ENCODE measurements around the gene ANGPTL2.

Gene ANGPTL2

DNA sequence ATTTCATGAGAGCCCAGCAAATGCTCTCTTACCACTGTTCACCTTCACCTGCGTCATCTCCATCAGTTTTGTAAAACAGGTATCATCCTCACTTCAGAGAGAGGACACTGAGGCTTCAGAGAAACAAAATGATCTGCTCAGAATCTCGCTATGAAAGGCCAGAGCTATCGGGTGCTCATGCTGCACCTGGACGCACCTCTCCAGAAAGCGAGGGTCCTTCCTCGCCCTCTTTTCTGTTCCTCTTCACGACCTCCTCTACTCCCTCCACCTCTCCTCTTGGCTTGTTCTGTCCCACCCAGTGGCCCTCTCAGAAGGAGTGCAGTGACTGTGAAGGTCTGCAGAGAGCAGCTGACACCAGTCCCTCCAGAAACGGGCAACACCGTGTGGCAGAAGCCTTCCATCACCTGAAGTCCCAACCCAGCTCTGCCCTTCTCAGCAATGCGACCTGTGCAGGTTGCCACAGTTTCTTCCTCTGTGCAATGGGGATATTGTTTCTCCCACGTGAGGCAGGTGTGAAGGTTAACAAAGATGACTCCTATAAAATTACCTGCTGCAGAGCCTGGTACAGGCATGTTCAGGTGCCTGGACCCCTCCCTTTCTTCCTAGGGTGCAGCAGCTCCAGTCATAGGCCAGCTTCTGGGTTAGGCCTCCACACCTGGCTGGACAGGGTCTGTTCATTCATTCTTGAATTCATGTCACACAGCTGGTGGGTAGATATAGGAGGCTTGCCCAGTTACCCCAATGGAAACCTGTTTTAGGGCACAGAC is 45.3 kb upstream of the ANGPTL2 start:
- ChIA-PET POLR2A (no interaction called here), CTCF (no interaction called here)
- DNase-seq (ENCODE audit: low read depth, low spot score), result no peak
- TF ChIP-seq, protein P1, sequence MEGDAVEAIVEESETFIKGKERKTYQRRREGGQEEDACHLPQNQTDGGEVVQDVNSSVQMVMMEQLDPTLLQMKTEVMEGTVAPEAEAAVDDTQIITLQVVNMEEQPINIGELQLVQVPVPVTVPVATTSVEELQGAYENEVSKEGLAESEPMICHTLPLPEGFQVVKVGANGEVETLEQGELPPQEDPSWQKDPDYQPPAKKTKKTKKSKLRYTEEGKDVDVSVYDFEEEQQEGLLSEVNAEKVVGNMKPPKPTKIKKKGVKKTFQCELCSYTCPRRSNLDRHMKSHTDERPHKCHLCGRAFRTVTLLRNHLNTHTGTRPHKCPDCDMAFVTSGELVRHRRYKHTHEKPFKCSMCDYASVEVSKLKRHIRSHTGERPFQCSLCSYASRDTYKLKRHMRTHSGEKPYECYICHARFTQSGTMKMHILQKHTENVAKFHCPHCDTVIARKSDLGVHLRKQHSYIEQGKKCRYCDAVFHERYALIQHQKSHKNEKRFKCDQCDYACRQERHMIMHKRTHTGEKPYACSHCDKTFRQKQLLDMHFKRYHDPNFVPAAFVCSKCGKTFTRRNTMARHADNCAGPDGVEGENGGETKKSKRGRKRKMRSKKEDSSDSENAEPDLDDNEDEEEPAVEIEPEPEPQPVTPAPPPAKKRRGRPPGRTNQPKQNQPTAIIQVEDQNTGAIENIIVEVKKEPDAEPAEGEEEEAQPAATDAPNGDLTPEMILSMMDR (IDR thresholded peaks at IDR 0.05; ENCODE audit: insufficient read depth, low read length, missing control alignments), result no peak
- no peak overlapping the region for H3K4me3 ChIP-seq (ENCODE audit: low read depth, low read length)

DNA sequence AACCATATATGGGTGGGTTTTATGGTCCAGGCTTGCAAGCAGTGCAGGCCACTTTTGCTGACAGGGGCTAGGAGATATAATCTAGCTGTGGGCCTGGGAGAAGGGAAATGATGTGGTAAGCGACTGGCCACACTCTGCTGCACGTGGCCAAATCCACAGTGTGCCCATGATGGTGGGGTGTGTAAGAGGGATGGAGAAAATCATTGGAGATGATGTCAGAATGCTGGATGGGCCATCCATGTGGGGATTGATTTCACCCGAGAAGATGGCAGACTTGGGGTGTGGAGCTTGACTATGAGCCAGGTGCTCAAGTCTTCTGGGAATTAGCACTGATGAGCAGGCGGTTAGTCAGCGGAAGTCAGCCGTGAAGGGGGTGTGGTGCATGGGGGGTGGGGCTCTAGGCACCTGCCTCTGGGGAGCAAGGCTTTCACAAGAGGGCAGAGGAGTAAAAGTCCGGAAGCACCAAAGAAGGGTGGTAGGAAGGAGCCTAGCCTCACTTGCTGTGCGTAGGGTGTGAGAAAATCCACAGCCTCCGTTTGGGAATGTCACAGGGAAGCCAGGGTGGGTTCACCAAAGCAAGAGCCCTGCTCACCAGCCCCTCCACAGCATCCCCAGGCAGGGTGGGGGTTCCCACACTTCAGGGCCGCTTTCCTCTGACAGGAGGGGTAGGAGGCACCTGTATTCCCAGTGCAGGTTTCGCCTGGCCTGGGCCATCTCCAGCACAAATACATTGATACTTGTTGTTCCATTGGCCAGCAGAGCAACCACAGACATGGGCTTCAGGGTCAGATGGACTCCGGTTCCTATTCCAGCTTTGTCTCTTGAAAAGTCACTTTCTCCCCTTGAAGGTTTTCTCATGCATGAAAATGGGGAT is 44.5 kb upstream of the ANGPTL2 start:
- no peak for DNase-seq (ENCODE audit: low read depth, low spot score)
- ChIA-PET POLR2A (no interaction called here), CTCF (interaction anchor here (1.7 kb wide), 1 partner anchor 9 kb away, joined by 8 read pairs; no protein-coding TSS in a partner anchor)
- no peak overlapping the region for H3K4me3 ChIP-seq (ENCODE audit: low read depth, low read length)
- TF ChIP-seq, protein P1 (IDR thresholded peaks at IDR 0.05; ENCODE audit: insufficient read depth, low read length, missing control alignments), result no peak

DNA sequence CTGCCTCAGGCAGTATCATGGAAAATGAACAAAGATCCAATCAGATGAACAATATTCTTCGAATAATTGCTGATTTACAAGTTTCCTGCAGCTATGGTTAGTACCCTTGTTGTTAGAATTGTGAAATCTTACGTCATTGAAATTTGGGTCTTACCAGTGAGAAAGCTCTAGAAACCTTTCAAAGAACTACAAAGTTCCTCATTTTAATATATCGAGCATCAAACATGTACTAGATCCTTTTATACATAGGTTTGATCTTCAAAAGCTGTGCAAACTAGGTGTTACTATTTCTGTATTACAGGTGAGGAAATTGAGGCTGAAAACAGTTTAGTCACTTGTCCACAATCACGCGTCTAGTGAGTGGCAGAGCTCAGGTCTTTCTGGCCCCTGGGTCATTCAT is 43.7 kb upstream of the ANGPTL2 start:
- POLR2A ChIA-PET, result no interaction called here
- H3K4me3 ChIP-seq (ENCODE audit: low read depth, low read length), result no peak overlapping the region
- TF ChIP-seq, protein P1 (IDR thresholded peaks at IDR 0.05; ENCODE audit: insufficient read depth, low read length, missing control alignments), result no peak
- CTCF ChIA-PET, result interaction anchor here (1.3 to 1.7 kb wide), 4 partner anchors 9 to 44 kb away, joined by 3 to 8 read pairs (median 6); partner anchors contain the start of gene ANGPTL2
- no peak for DNase-seq (ENCODE audit: low read depth, low spot score)

- TF ChIP-seq, protein P1 (IDR thresholded peaks at IDR 0.05; ENCODE audit: insufficient read depth, low read length, missing control alignments), result no peak
- no peak for DNase-seq (ENCODE audit: low read depth, low spot score)
- ChIA-PET CTCF (interaction anchor here (1.3 to 1.7 kb wide), 4 partner anchors 10 to 43 kb away, joined by 3 to 8 read pairs (median 6); partner anchors contain the start of gene ANGPTL2), POLR2A (no interaction called here)
- no peak overlapping the region for H3K4me3 ChIP-seq (ENCODE audit: low read depth, low read length)
These were observed 42.7 kb upstream of the ANGPTL2 start for GRCh38 chr9:127165116-127165515.

- H3K4me3 ChIP-seq (ENCODE audit: low read depth, low read length), result no peak overlapping the region
- DNase-seq (ENCODE audit: low read depth, low spot score), result no peak
- CTCF ChIA-PET, result interaction anchor here (1.5 to 2.8 kb wide), 4 partner anchors 14 to 197 kb away, joined by 4 to 9 read pairs (median 6); no protein-coding TSS in a partner anchor
- POLR2A ChIA-PET, result interaction anchor here (0.7 to 1.4 kb wide), 3 partner anchors 9 to 42 kb away, joined by 3 to 4 read pairs (median 4); no protein-coding TSS in a partner anchor
- TF ChIP-seq, protein P1 (IDR thresholded peaks at IDR 0.05; ENCODE audit: insufficient read depth, low read length, missing control alignments), result no peak
These were observed 41.0 kb upstream of the ANGPTL2 start for GRCh38 chr9:127163409-127163808.

All from AG04449 (cell line).